Dermis microvascular lymphatic vessel endothelial cell (primary cell): ENCODE measurements around the gene LRRC23. TPM values are rescaled to one million over a fixed set of nuclear protein-coding genes. Genes with fewer than 3 reads are reported as not detected.
"Not testable (repeated sequence)": the region's sequence is repeated elsewhere in the genome, so short reads cannot be mapped to it uniquely, and the experiment has no call there.

ENCODE experiments used
- DNase-seq, 2 donors: peaks; one replicate each; pipeline versions ENCODE4 v3.0.0 to v3.0.0-alpha.2; 2010; ENCODE audit warnings: low read depth in 2 of 2
- total RNA-seq: library from RNA; depleted of rRNA; stranded (reverse); fragments of >200 nt; gene quantifications from 2 replicates; pipeline ENCODE4 v1.2.1, GENCODE V29; 2014

LRRC23 gene
- total RNA-seq, 1 donor from 2014 or later = 2.1 TPM

GRCh38 chr12:6872073-6873048 lies 32.3 kb upstream of the LRRC23 start:
- peak in 1 of 2 donors; percentile 76 for DNase-seq

GRCh38 chr12:6873094-6874014 lies 31.3 kb upstream of the LRRC23 start, which contains the start of gene SPSB2:
TSS of gene SPSB2 (minus strand) at chr12:6873303. CDS start at chr12:6872901, 402 bp downstream.
- DNase-seq = peak; percentile 82 to 95

DNA sequence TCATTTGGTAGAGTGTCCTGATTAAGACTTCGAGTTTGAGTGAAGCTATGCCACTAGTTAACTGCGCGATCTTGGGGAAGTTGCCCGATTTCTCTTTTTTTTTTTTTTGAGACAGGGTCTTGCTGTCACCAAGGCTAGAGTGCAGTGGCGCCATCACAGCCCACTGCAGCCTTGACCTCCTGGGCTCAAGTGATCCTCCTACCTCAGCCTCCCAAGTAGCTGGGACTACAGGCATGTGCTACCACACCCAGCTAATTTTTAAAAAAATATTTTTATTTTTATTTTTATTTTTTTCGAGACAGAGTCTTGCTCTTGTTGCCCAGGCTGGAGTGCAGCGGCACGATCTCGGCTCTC lies 30.6 kb upstream of the LRRC23 start:
- DNase-seq = not testable (repeated sequence)

DNA sequence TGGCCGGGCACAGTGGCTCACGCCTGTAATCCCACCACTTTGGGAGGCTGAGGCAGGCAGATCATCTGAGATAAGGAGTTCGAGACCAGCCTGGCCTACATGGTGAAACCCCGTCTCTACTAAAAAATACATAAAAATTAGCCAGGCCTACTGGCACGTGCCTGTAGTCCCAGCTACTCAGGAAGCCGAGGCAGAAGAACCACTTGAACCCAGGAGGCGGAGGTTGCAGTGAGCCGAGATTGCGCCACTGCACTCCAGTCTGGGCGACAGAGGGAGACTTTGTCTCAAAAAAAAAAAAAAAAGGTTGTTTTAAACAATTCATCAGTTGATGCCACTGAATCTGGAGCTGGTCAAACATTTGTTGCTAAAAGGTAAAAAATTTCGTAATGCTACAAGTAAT lies 24.8 kb upstream of the LRRC23 start:
- DNase-seq = not testable (repeated sequence)

DNA sequence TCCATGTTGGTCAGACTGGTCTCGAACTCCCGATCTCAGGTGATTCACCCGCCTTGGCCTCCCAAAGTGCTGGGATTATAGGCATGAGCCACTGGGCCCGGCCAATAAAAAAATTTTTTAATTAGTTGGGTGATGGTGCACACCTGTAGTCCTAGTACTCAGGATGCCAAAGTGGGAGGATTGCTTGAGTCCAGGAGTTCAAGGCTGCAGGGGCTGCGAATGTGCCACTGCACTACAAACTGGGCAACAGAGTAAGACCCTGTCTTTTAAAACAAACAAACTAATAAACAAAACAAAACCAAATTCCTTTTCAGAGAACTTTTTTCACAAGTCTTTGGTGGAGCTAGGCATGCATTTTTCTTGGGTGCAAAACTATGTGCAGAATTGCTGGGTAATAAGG lies 21.4 kb upstream of the LRRC23 start:
- DNase-seq = no peak

- DNase-seq = no peak
These were observed 20.9 kb upstream of the LRRC23 start for GRCh38 chr12:6883683-6884082.

GRCh38 chr12:6884539-6884938 lies 20.1 kb upstream of the LRRC23 start:
- no peak for DNase-seq

- DNase-seq = not testable (repeated sequence)
These were observed 18.2 kb upstream of the LRRC23 start for GRCh38 chr12:6886206-6886999.

- DNase-seq = no peak
These were observed 17.2 kb upstream of the LRRC23 start for GRCh38 chr12:6887460-6887859.

GRCh38 chr12:6888360-6888759 lies 16.3 kb upstream of the LRRC23 start:
- no peak for DNase-seq

DNA sequence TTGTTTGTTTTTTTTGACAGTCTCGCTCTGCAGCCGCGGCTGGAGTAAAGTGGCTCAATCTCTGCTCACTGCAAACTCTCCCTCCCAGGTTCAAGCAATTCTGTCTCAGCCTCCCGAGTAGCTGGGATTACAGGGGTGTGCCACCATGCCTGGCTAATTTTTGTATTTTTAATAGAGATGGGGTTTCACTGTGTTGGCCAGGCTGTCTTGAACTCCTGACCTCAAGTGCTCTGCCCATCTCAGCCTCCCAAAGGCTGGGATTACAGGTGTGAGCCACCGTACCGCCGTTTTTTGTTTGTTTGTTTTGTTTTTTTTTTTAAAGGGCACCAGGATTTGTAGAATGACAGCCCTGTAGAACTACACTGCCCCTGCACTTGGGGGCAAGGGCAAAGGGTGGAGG lies 15.8 kb upstream of the LRRC23 start:
- not testable (repeated sequence) for DNase-seq

DNA sequence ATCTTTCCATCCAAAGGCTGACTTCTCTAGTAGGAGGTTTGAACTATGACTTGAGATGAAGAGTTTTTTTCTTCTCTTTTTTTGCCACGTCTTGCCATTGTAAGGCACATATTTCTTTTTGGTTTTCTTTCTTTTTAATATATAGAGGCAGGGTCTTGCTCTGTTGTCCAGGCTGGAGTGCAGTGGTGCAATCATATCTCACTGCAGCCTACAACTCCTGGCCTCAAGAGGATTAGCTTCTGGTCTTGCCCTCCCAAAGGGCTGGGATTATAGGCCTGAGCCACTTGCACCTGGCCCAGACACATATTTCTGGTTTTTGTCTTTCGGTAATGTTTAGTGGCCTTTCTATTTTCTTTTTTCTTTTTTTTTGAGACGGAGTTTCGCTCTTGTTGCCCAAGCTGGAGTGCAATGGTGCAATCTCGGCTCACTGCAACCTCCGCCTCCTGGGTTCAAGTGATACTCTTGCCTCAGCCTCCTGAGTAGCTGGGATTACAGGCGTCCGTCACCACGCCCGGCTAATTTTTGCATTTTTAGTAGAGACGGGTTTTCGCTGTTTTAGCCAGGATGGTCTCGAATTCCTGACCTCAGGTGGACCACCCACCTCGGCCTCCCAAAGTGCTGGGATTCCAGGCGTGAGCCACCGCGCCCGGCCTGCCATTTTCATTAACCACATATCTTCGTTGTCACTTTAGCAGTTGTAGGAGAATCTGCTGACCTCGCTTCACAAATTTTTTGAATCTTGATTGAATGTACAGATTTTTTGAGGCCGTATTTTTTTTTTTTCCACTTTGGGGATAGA lies 14.6 kb upstream of the LRRC23 start:
- DNase-seq = not testable (repeated sequence)

DNA sequence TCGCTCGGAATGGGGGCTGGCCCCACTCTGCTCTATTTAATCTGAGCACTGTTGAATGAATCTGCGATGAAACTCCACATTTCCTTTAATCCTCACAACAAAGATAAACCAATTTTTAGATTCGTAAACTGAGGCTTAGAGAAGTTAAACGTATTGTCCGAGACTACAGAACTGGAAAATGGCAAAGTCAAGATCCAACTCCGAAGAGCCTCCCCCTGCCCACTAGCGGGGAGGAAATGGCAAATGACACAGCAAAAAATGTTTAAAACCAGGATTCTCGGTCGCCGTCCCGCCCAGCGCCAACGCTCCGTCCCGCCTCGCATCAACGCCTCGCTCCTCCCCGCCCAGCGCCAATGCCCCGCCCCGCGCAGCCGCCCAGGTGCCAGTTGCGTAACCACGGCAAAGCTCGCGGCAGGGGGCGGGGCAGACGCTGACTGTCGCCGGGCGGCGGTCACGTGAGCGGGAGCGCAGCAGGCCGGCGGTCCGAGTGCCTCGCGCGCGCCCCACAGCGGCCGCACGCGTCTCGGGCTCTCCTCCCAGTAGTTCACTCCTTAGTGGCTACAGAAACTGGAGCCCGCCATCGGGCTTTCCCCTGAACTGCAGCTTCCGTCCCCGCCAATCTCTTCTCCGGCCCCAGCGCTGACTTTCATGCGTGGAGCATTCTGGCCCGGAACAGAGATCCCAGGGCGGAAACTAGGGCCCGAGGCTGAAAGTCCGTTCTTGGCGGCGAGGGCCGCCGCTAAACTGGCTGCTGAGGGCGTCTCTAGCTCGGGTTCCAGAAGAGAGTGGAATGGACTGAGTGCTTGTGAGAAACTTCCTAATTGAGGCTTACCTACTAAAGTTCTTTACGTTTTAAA lies 13.6 kb upstream of the LRRC23 start:
- DNase-seq = peak; percentile 85 to 97

- DNase-seq = no peak
These were observed 13.0 kb upstream of the LRRC23 start for GRCh38 chr12:6891646-6892001.

DNA sequence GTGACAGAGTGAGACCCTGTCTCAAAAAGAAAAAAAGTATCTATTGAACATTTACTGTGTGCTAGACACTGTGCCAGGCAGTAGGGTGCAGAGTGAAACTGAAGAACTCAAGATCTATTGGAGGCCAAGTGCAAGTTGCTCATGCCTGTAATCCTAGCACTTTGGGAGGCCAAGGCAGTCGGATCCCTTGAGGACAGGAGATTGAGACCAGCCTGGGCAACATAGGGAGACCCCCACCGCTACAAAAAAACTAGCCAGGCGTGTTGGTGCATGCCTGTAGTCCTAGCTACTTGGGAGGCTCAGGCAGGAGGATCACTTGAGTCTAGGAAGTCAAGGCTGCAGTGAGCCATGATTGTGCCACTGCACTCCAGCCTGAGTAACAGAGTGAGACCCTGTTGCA lies 11.9 kb upstream of the LRRC23 start:
- DNase-seq = not testable (repeated sequence)

DNA sequence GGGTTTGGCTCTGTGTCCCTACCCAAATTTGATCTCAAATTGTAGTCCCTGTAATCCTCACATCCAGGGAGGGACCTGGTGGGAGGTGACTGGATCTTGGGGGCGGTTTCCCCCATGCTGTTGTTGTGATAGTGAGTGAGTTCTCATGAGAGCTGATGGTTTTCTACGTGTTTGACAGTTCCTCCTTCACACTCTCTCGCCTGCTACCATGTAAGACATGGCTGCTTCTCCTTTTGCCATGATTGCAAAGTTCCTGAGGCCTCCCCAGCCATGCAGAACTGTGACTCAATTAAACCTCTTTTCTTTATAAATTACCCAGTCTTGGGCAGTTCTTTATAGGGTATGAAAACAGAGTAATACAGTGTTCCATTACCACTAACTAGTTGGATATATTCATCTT lies 10.3 kb upstream of the LRRC23 start:
- DNase-seq = no peak

DNA sequence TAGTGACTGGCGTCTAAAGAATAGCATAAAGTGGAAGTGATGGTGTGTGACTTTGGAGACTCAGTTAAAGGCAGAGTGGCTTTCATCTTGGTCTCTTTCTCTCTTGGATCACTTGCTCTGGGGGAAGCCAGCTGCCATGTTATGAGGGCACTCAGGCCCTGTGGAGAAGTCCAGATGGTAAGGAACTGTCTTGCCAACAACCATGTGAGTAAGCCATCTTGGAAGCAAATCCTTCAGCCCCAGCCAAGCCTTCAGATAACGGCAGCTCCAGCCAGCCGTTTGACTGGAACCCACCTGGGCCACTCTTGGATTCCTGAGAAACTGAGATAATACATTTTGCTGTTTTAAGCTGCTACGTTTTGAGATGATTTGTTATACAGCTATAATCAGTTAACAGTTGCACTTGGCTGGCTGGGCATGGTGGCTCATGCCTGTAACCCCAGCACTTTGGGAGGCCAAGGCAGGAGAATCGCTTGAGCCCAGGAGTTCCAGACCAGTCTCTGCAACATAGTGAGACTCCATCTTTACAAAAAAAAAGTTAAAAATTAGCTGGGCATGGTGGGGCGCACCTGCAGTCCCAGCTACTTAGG lies 7.7 kb upstream of the LRRC23 start:
- no peak for DNase-seq

- DNase-seq = no peak
These were observed 5.2 kb upstream of the LRRC23 start for GRCh38 chr12:6899427-6899826.

DNA sequence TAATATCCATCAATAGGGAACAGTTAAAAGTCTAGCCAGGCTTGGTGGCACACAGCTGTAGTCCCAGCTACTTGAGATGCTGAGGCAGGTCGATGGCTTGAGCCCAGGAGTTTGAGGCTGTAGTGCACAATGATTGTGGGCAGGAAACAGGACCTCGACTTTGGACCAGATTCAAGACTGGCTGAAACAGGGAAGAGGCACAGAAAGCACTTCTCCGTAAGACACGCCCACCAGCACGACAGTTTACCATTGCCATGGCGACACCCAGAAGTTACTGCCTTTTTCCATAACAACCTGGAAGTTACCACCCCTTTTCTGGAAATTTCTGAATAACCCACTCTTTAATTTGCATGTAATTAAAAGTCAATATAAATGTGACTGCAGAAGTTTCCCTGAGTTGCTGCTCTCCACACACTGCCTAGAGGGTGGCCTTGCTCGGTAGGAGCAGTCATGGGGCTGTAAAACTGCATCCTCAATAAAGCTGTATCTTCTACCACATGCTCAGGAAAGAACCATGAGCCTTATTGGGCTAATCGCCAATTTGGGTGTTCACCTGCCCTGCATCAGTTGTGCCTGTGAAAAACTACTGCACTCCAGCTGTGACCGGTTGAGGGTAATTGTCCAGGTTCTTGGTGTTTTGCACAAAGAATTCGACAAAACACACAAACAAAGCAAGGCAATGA lies 4.6 kb upstream of the LRRC23 start:
- peak; percentile 80 to 82 for DNase-seq
